ENCODE measurements around the gene QKI.
A peak's percentile ranks its signal among the peaks of the same experiment; 100 is the strongest.

The QKI gene

GRCh38 chr6:163392533-163392932 lies 22.0 kb upstream of the QKI start:
- no peak for DNase-seq (ENCODE audit: low read depth)

DNA sequence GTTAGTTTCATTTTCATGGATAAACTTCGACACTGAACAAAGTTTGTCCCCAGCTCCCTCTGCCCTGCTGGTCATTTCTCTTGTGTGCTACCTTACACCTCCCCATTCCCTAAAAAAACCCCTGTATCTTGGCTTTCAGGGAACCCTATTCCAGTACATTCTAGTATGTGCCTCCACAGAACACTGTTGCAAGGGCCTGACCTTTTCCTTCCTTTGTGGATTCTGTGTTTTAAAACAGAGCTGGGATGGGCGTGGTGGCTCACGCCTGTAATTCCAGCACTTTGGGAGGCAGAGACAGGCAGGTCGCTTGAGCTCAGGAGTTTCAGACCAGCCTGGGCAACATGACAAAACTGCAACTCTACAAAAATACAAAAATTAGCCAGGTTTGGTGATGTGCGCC lies 20.6 kb upstream of the QKI start:
- DNase-seq (ENCODE audit: low read depth): no peak

GRCh38 chr6:163394659-163395058 lies 19.9 kb upstream of the QKI start:
- DNase-seq (ENCODE audit: low read depth): no peak

DNA sequence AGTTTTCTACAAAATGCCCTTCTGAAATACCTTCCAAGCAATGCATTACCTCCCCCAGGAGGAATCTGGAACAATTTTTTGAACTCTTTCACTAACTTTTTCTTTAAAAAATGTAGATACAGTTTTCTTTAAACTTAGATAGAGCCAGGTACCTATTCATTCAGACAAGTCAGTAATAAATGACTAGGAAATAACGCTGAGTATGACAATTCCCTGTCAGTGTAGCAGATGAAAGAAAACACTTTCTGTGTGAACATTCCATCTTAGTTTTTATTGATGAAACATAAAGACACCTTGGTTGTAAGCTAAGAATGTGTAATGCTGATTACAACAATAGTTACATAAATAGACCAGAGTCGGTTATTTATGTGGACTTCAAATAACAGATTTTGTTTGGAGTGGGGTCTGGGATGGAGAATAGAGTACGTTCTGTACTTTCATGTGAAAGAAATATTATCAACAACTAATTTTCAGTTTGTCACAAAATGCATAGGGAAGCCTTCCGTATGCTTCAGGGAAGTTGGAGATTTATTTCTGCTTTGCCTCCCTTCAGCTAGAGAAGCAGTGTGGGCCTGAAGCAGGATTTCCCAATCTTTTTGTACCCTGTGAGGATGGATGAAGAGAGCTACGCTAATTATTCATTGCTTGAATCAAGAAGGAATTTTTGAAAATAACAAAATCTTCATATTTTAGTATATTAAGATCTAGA lies 19.2 kb upstream of the QKI start:
- DNase-seq (ENCODE audit: low read depth): no peak

GRCh38 chr6:163395831-163396185 lies 18.7 kb upstream of the QKI start:
- no peak for DNase-seq (ENCODE audit: low read depth)

- no peak for DNase-seq (ENCODE audit: low read depth)
Measured at GRCh38 chr6:163397326-163397725, 17.2 kb upstream of the QKI start.

DNA sequence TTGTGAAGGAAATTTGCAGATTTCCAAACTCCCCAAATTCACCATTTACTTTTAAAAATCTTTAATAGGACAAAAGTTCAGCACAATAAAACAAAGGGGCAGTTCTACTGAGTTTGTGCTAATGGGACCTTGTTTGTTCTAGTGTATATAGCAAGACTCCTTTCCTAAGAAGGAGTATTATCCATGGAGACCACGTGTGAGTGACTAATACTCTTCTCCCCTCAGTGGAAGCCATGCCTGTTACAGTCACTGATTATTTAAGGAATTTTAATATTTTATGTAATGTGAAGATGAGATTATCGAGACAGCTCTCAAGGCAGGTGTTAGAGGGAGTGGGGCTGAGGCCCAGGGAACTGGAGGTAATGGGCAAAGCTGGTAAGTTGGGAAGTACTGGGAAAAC lies 16.4 kb upstream of the QKI start:
- no peak for DNase-seq (ENCODE audit: low read depth)

- no peak for DNase-seq (ENCODE audit: low read depth)
Measured at GRCh38 chr6:163398815-163399214, 15.7 kb upstream of the QKI start.

GRCh38 chr6:163400509-163400908 lies 14.0 kb upstream of the QKI start:
- no peak for DNase-seq (ENCODE audit: low read depth)

- DNase-seq (ENCODE audit: low read depth): no peak
Measured at GRCh38 chr6:163401039-163401885, 13.3 kb upstream of the QKI start.

DNA sequence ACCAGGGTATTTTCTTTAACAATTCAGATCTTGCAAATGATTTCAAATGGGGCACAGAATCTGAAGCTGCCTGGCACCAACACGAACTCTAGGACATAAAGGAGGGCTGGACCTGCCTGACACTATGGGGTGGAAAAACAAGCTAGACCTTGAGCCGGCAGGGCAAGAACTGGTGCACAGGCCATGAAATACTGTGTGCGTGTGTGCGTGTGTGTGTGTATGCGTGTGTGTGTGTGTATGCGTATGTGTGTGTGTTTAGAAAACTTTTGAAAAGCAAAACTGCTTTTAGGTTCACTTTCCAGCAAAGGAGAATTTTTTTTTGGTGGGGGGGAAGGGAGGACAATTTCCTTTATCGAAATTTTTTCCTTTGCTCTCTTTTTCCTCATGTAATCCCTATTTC lies 11.9 kb upstream of the QKI start:
- DNase-seq (ENCODE audit: low read depth): no peak

- DNase-seq (ENCODE audit: low read depth): no peak
Measured at GRCh38 chr6:163404825-163405265, 9.7 kb upstream of the QKI start.

- DNase-seq (ENCODE audit: low read depth): no peak
Measured at GRCh38 chr6:163405412-163406309, 8.9 kb upstream of the QKI start.

- no peak for DNase-seq (ENCODE audit: low read depth)
Measured at GRCh38 chr6:163406366-163406765, 8.2 kb upstream of the QKI start.

- DNase-seq (ENCODE audit: low read depth): no peak
Measured at GRCh38 chr6:163406830-163407229, 7.7 kb upstream of the QKI start.

DNA sequence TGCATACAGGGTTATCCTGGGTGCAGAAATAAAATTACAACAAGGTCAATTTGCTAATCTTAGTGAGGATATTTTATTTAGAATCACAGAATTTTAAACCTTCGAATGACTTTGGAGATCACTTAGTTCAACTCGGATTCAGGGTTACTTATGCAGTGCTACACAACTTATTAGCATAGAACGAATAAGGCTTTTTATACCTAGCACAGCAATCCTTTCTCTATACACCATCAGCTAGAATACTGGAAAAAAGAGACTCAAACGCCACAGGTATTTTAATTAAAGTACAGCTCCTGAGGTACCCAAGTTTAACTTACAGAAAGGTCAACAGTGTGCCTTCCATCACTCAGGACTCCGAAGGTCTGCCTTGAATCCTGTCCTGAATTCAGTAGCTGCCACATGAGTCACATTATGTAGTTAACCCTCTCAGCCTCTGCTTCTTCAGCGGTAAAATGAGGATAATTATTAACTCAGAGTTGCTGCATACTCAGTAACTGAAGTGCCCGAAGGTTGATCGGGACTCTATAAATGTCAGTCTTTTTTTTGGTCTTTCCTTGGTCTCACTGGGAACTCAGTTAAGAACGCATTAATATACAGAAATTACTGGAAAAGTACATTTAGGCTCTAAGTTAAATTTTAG lies 6.0 kb upstream of the QKI start:
- no peak for DNase-seq (ENCODE audit: low read depth)

DNA sequence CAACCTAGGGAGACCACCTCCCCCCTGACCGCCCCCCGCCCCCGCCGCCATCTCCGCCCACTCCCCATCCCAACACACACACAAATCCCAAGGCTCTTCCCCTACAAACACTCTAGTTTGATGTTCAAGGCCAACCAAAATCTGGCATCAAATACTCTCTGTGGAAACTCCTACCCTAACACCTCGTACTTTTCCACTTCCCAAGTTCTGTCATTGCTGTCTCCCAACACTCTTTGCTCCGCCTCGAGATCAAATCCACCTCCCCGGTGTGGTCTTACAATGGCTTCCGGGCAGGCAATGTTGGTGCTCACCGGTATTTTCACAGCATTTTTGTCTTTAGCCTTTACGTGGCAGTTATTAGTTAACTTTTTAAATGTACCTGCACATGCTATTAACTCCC lies 4.8 kb upstream of the QKI start:
- DNase-seq (ENCODE audit: low read depth): no peak

DNA sequence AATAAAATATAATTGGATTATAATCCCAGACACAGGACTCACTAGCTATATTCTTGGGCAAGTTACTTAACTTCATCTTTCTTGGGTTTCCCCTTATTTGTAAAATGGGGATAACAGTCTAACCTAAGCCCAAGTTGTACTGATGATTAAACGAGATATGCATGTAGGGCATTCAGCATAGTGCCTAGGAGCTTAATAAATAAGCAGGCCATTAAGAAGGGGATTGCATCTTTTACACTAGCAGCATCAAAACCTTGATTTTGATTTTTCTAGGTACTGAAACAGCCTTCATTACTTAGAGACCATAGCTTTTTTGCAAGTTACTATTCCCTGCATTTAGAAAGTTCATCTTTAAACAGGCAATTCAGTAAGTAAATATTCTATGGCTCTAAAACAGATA lies 2.2 kb upstream of the QKI start:
- DNase-seq (ENCODE audit: low read depth): no peak

GRCh38 chr6:163412801-163413344 lies 1.6 kb upstream of the QKI start:
- DNase-seq (ENCODE audit: low read depth): no peak

DNA sequence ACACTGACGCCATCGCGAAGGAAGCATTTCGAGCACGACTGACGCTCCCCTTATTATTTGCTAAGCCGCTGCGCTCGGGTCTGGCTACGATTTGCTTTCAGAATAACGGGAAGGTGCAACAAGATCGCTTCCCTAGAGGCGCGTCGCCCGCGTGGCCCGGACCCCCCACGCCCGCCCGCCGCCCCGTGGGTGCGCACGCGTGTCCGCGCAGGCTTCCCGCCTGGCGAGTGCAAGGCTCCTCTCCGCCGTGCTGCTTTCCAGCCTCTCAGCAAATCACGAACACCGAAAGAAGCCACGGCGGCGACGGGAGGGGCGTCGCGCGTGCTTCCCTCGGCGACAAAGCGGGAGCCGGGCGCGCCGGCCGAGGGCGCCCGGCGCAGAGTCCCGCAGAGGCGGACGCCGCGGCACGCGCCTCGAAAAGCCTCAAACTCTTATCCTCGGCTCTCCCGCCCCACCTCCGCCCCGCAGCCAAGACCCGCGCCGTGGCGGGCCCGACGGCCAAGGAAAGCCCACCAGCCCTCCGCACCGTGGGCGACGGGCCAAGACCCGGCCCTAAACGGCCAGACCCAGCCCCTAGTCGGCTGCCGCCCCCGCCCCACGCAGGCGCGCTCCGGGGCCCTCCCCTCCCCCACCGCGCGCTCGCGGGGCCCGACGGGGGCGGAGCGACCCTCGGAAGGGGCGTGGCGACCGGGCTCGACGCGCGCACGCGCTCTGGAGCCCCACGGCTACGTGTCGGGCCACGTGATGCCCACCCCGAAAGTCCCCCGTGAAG lies 987 bp upstream of the QKI start:
- DNase-seq (ENCODE audit: low read depth): peak; percentile 89
